H9 (cell line): ENCODE data around the gene AP4S1. TPM values are rescaled to one million over a fixed set of nuclear protein-coding genes. Genes with fewer than 3 reads are reported as not detected.

Experiments
- DNase-seq: peaks from one replicate; pipeline ENCODE4 v3.0.0-alpha.2; 2017
- H2AFZ ChIP-seq: one replicate; pipeline ENCODE4 v1.6.1; 2013; ENCODE audit warnings: mild to moderate bottlenecking, low read length, control low read depth, moderate library complexity
- H2AK5ac ChIP-seq: 2 replicates; pipeline ENCODE4 v1.6.1; 2013; ENCODE audit warnings: low read length, control low read depth, mixed read lengths; ENCODE audit not compliant: insufficient read length
- H2BK120ac ChIP-seq: one replicate; pipeline ENCODE4 v1.6.1; 2013; ENCODE audit warnings: low read depth, mild to moderate bottlenecking, low read length, control low read depth, inconsistent platforms; ENCODE audit not compliant: poor library complexity, severe bottlenecking
- H2BK12ac ChIP-seq: 2 replicates; pipeline ENCODE4 v1.6.1; 2013; ENCODE audit warnings: low read length, control low read depth, mixed read lengths, low read depth; ENCODE audit not compliant: insufficient read length
- H2BK15ac ChIP-seq: 2 replicates; pipeline ENCODE4 v1.6.1; 2013; ENCODE audit warnings: low read depth, low read length, control low read depth
- H2BK20ac ChIP-seq: one replicate; pipeline ENCODE4 v1.6.1; 2013; ENCODE audit warnings: low read depth, mild to moderate bottlenecking, low read length, control low read depth, inconsistent platforms; ENCODE audit not compliant: poor library complexity, severe bottlenecking
- H2BK5ac ChIP-seq: 2 replicates; pipeline ENCODE4 v1.6.1; 2013; ENCODE audit warnings: low read length, control low read depth, mixed read lengths; ENCODE audit not compliant: insufficient read length
- H3K14ac ChIP-seq: 2 replicates; pipeline ENCODE4 v1.6.1; 2013; ENCODE audit warnings: low read length, control low read depth; ENCODE audit not compliant: insufficient read depth
- H3K18ac ChIP-seq: 2 replicates; pipeline ENCODE4 v1.6.1; 2013; ENCODE audit warnings: low read depth, mild to moderate bottlenecking, mixed read lengths, low read length, control low read depth; ENCODE audit not compliant: insufficient read length
- H3K23ac ChIP-seq: 2 replicates; pipeline ENCODE4 v1.6.1; 2013; ENCODE audit warnings: low read length, control low read depth, mixed read lengths, low read depth; ENCODE audit not compliant: insufficient read length
- H3K23me2 ChIP-seq: 2 replicates; pipeline ENCODE4 v1.6.1; 2013; ENCODE audit warnings: low read depth, mild to moderate bottlenecking, mixed read lengths, low read length, control low read depth; ENCODE audit not compliant: insufficient read length, poor library complexity, severe bottlenecking
- H3K27ac ChIP-seq: 2 replicates; pipeline ENCODE4 v1.5.1; 2013; ENCODE audit warnings: low read length, control low read depth, mixed read lengths, low read depth; ENCODE audit not compliant: insufficient read length
- H3K27me3 ChIP-seq: 2 replicates; pipeline ENCODE4 v1.6.1; 2013; ENCODE audit warnings: low read length, control low read depth, inconsistent platforms; ENCODE audit not compliant: insufficient read depth
- H3K4ac ChIP-seq: 2 replicates; pipeline ENCODE4 v1.6.1; 2013; ENCODE audit warnings: low read depth, mild to moderate bottlenecking, control low read depth, inconsistent platforms, low read length, moderate library complexity
- H3K4me1 ChIP-seq: 2 replicates; pipeline ENCODE4 v1.6.1; 2013; ENCODE audit warnings: low read length, control low read depth, inconsistent platforms; ENCODE audit not compliant: insufficient read depth
- H3K4me2 ChIP-seq: 2 replicates; pipeline ENCODE4 v1.6.1; 2013; ENCODE audit warnings: low read length, control low read depth, mixed read lengths; ENCODE audit not compliant: insufficient read length, insufficient read depth
- H3K56ac ChIP-seq: 2 replicates; pipeline ENCODE4 v1.6.1; 2013; ENCODE audit warnings: low read depth, mild to moderate bottlenecking, mixed read lengths, low read length, control low read depth; ENCODE audit not compliant: insufficient read length
- H3K79me1 ChIP-seq: 2 replicates; pipeline ENCODE4 v1.6.1; 2013; ENCODE audit warnings: low read depth, mild to moderate bottlenecking, moderate library complexity, low read length, control low read depth, inconsistent platforms; ENCODE audit not compliant: insufficient read depth, poor library complexity, severe bottlenecking
- H3K79me2 ChIP-seq: 2 replicates; pipeline ENCODE4 v1.6.1; 2013; ENCODE audit warnings: low read length, control low read depth, inconsistent platforms; ENCODE audit not compliant: insufficient read depth
- H3K9ac ChIP-seq: 2 replicates; pipeline ENCODE4 v1.6.1; 2013; ENCODE audit warnings: low read length, control low read depth, mixed read lengths; ENCODE audit not compliant: insufficient read length; ENCODE audit errors: extremely low read depth
- H3K9me3 ChIP-seq: one replicate; pipeline ENCODE4 v1.6.1; 2013; ENCODE audit warnings: low read depth, low read length, inconsistent platforms; ENCODE audit not compliant: control insufficient read depth
- H3T11ph ChIP-seq: one replicate; pipeline ENCODE4 v1.6.1; 2013; ENCODE audit warnings: mild to moderate bottlenecking, low read length, control low read depth, inconsistent platforms
- H4K20me1 ChIP-seq: one replicate; pipeline ENCODE4 v1.6.1; 2013; ENCODE audit not compliant: control insufficient read depth, insufficient read length, insufficient read depth
- H4K5ac ChIP-seq: 2 replicates; pipeline ENCODE4 v1.6.1; 2013; ENCODE audit warnings: low read depth, mild to moderate bottlenecking, mixed read lengths, low read length, control low read depth; ENCODE audit not compliant: insufficient read length
- H4K8ac ChIP-seq: replicated peaks from 2 replicates; pipeline ENCODE4 v1.6.1; 2013; ENCODE audit warnings: low read length, control low read depth, mixed read lengths, low read depth; ENCODE audit not compliant: insufficient read length
- H4K91ac ChIP-seq: 2 replicates; pipeline ENCODE4 v1.6.1; 2013; ENCODE audit warnings: low read depth, mild to moderate bottlenecking, moderate library complexity, mixed read lengths, low read length, control low read depth; ENCODE audit not compliant: insufficient read length
- H3K27ac Mint-ChIP-seq, 3 experiments: 2 replicates in 2 of 3; 3 replicates in 1 of 3; pipeline ENCODE4 v1.8.0; 2020 to 2021; ENCODE audit warnings: mixed read lengths in 3 of 3, mild to moderate bottlenecking in 1 of 3, moderate library complexity in 1 of 3
- H3K27me3 Mint-ChIP-seq: 2 replicates; pipeline ENCODE4 v1.8.0; 2021; ENCODE audit warnings: low read depth, mild to moderate bottlenecking, moderate library complexity, mixed read lengths
- H3K36me3 Mint-ChIP-seq, 3 experiments: 2 replicates in 2 of 3; 3 replicates in 1 of 3; pipeline ENCODE4 v1.8.0; 2020 to 2021; ENCODE audit warnings: low read depth in 3 of 3, mixed read lengths in 3 of 3; ENCODE audit not compliant: insufficient read depth in 1 of 3
- H3K4me1 Mint-ChIP-seq, 2 experiments: 2 replicates each; pipeline ENCODE4 v1.8.0; 2020; ENCODE audit warnings: mixed read lengths in 2 of 2
- H3K4me3 Mint-ChIP-seq, 2 experiments: 2 replicates in 1 of 2; 3 replicates in 1 of 2; pipeline ENCODE4 v1.8.0; 2020 to 2021; ENCODE audit warnings: mild to moderate bottlenecking in 2 of 2, mixed read lengths in 2 of 2, moderate library complexity in 1 of 2
- H3K9me3 Mint-ChIP-seq, 2 experiments: 2 replicates in 1 of 2; 3 replicates in 1 of 2; pipeline ENCODE4 v1.8.0; 2020; ENCODE audit warnings: mild to moderate bottlenecking in 2 of 2, mixed read lengths in 2 of 2, moderate library complexity in 1 of 2
- CTCF ChIP-seq: fragments of 200-600 bp; sonication (generic); conservative IDR thresholded peaks from 3 replicates; pipeline ENCODE4 v1.8.0; 2021; ENCODE audit warnings: antibody characterized with exemption, mild to moderate bottlenecking
- WGBS: extraction: QIAGEN DNeasy Blood & Tissue Kit; methylation state at CpG from one replicate; pipeline ENCODE4 v1.1.7; 2013; ENCODE audit warnings: missing lambda C conversion rate, low lambda C conversion rate, mixed read lengths; ENCODE audit not compliant: insufficient read length; ENCODE audit errors: extremely low coverage; 5-methylcytosine and 5-hydroxymethylcytosine counted together
- total RNA-seq: library from RNA; stranded (reverse); gene quantifications from 2 replicates; pipeline ENCODE4 v1.2.1, GENCODE V29; 2021

The AP4S1 gene
- total RNA-seq, 1 experiment from 2014 or later = 13.7 TPM

GRCh38 chr14:31068235-31068634, 42.8 kb downstream of the AP4S1 start:
- H3K23me2 ChIP-seq = no peaks in the 10 kb centered on the region
- H3K56ac ChIP-seq = no peak overlapping the region
- no peak overlapping the region for H3K4me2 ChIP-seq
- H3K27ac Mint-ChIP-seq = peak overlapping the region in 1 of 3 experiments; percentile 40; a peak in 1 of 7 replicates
- no peak overlapping the region for H3K4me3 Mint-ChIP-seq
- H2BK15ac ChIP-seq = no peak overlapping the region
- no peak overlapping the region for H2AK5ac ChIP-seq
- no peak overlapping the region for H2BK20ac ChIP-seq
- no peak overlapping the region for H4K5ac ChIP-seq
- H3K27me3 ChIP-seq = no peaks in the 10 kb centered on the region
- H2BK5ac ChIP-seq = no peak overlapping the region
- H3K9me3 Mint-ChIP-seq = no peaks in the 10 kb centered on the region
- no peak overlapping the region for H3K18ac ChIP-seq
- peaks cover 0 to 11% (median 2%) of the 10 kb centered on the region in 3 experiments; a peak in 3 of 7 replicates for H3K36me3 Mint-ChIP-seq
- no peak overlapping the region for H3K27ac ChIP-seq
- no peaks in the 10 kb centered on the region for H3K79me2 ChIP-seq
- TF ChIP-seq CTCF = no peak
- H3K4ac ChIP-seq = no peak overlapping the region
- no peaks in the 10 kb centered on the region for H4K20me1 ChIP-seq
- no peak overlapping the region for H2BK120ac ChIP-seq
- H3K79me1 ChIP-seq = no peaks in the 10 kb centered on the region
- no peak overlapping the region for H4K8ac ChIP-seq
- H3K14ac ChIP-seq = no peak overlapping the region
- no peak overlapping the region for H3K9ac ChIP-seq
- no peaks in the 10 kb centered on the region for H3K27me3 Mint-ChIP-seq
- no peaks in the 10 kb centered on the region for H3K4me1 Mint-ChIP-seq
- H3K9me3 ChIP-seq = no peaks in the 10 kb centered on the region
- no peak overlapping the region for H4K91ac ChIP-seq
- DNase-seq = no peak
- H3K23ac ChIP-seq = no peak overlapping the region
- no peak overlapping the region for H3T11ph ChIP-seq
- H2BK12ac ChIP-seq = no peak overlapping the region
- no peaks in the 10 kb centered on the region for H3K4me1 ChIP-seq
- H2AFZ ChIP-seq = no peak overlapping the region
- WGBS = no CpG with 5 or more reads among the region's 1 CpG
